Activated B cell treated with CpG ODN at 0.5 μM for 24 hours (primary cell): ENCODE measurements around the gene RIC1. TPM values are rescaled to one million over a fixed set of nuclear protein-coding genes. Genes with fewer than 3 reads are reported as not detected.
A peak's percentile ranks its signal among the peaks of the same experiment; 100 is the strongest.
"Not testable (repeated sequence)": the region's sequence is repeated elsewhere in the genome, so short reads cannot be mapped to it uniquely, and the experiment has no call there.

Experiments used
- ATAC-seq: fragments of 200-7000 bp; cut with Tn5 transposase; one replicate; pipeline ENCODE4 v1.10.0; 2021; ENCODE audit warnings: low read depth, mild to moderate bottlenecking, moderate library complexity
- CTCF ChIA-PET: fragments of 350-600 bp; sonication (Branson Sonifier 250); formaldehyde crosslinking; loops from one replicate; lab custom pipeline; 2021; ENCODE audit warnings: antibody characterized with exemption; lab: Charles Lee
- POLR2A ChIA-PET: fragments of 350-600 bp; sonication (Branson Sonifier 250); formaldehyde crosslinking; loops from one replicate; lab custom pipeline; 2021; ENCODE audit warnings: antibody characterized with exemption; lab: Charles Lee
- DNase-seq: peaks from one replicate; pipeline ENCODE4 v3.0.0; 2022
- H3K27ac Mint-ChIP-seq: one replicate; pipeline ENCODE4 v1.8.0; 2020; ENCODE audit warnings: mixed read lengths
- H3K27me3 Mint-ChIP-seq: one replicate; pipeline ENCODE4 v1.8.0; 2021; ENCODE audit warnings: mixed read lengths
- H3K36me3 Mint-ChIP-seq: one replicate; pipeline ENCODE4 v1.8.0; 2021; ENCODE audit warnings: low read depth, mixed read lengths
- H3K4me1 Mint-ChIP-seq: one replicate; pipeline ENCODE4 v1.8.0; 2021; ENCODE audit warnings: mixed read lengths
- H3K4me3 Mint-ChIP-seq: one replicate; pipeline ENCODE4 v1.8.0; 2020; ENCODE audit warnings: mild to moderate bottlenecking, mixed read lengths
- H3K9me3 Mint-ChIP-seq: one replicate; pipeline ENCODE4 v1.8.0; 2020; ENCODE audit warnings: mixed read lengths
- CTCF ChIP-seq: fragments of 200-600 bp; IDR thresholded peaks from one replicate; pipeline ENCODE4 v1.8.0; 2022; ENCODE audit warnings: antibody characterized with exemption, mild to moderate bottlenecking
- intact Hi-C: fragments of 100-400 bp; cut with micrococcal nuclease; formaldehyde crosslinking; loops from one replicate; pipeline ENCODE4 v1.15.1; 2024
- total RNA-seq: library from RNA; stranded (reverse); gene quantifications from 2 replicates; pipeline ENCODE4 v1.2.3, GENCODE V29; 2022

RIC1 gene
- total RNA-seq, 1 donor from 2014 or later, result 85.0 TPM

- CTCF ChIA-PET, result interaction anchor here (1.0 to 3.1 kb wide), 5 partner anchors 23 to 176 kb away, joined by 3 to 19 read pairs (median 6); partner anchors contain the start of gene CD274
- POLR2A ChIA-PET, result interaction anchor here (0.6 to 3.8 kb wide), 27 partner anchors 7 to 1162 kb away, joined by 3 to 131 read pairs (median 5); partner anchors contain the start of genes CD274, CDC37L1, ERMP1 and JAK2
- peak overlapping the region; percentile 91 for H3K4me3 Mint-ChIP-seq
- peaks cover 38% of the 10 kb centered on the region for H3K36me3 Mint-ChIP-seq
- no peaks in the 10 kb centered on the region for H3K9me3 Mint-ChIP-seq
- DNase-seq (peak; percentile 41), ATAC-seq (peak; percentile 40)
- peaks cover 70% of the 10 kb centered on the region for H3K4me1 Mint-ChIP-seq
- peak overlapping the region; percentile 100 for H3K27ac Mint-ChIP-seq
- intact Hi-C loops, result loop anchor here (1.0 to 10.0 kb wide), 8 partner anchors 9 to 1128 kb away; partner anchors contain the start of genes CDC37L1 and KDM4C
- no peaks in the 10 kb centered on the region for H3K27me3 Mint-ChIP-seq
- no peak for TF ChIP-seq CTCF
These were observed 1.9 kb upstream of the RIC1 start for GRCh38 chr9:5626727-5627634.

GRCh38 chr9:5627686-5628085 is 1.2 kb upstream of the RIC1 start:
- ATAC-seq, H3K27me3 Mint-ChIP-seq, H3K9me3 Mint-ChIP-seq: not testable (repeated sequence)
- Mint-ChIP-seq H3K36me3 (peaks cover 38% of the 10 kb centered on the region), H3K27ac (peak overlapping the region; percentile 100), H3K4me3 (peak overlapping the region; percentile 91), H3K4me1 (peaks cover 77% of the 10 kb centered on the region)
- CTCF ChIA-PET, result interaction anchor here (1.1 to 3.1 kb wide), 6 partner anchors 19 to 177 kb away, joined by 3 to 19 read pairs (median 6); partner anchors contain the start of gene CD274
- POLR2A ChIA-PET, result interaction anchor here (0.7 to 3.8 kb wide), 29 partner anchors 8 to 1130 kb away, joined by 3 to 131 read pairs (median 7); partner anchors contain the start of genes CD274, CDC37L1, JAK2 and KDM4C
- DNase-seq, result peak; percentile 31
- intact Hi-C loops, result loop anchor here (1.0 to 10.0 kb wide), 13 partner anchors 9 to 1127 kb away; partner anchors contain the start of genes CDC37L1, ERMP1, JAK2 and KDM4C

GRCh38 chr9:5628183-5628529 is 751 bp upstream of the RIC1 start:
- ATAC-seq (no peak), DNase-seq (no peak)
- ChIA-PET POLR2A (interaction anchor here (0.7 to 3.8 kb wide), 40 partner anchors 8 to 1130 kb away, joined by 3 to 131 read pairs (median 6); partner anchors contain the start of genes AK3, CD274, CDC37L1 and ERMP1), CTCF (interaction anchor here (1.0 to 3.1 kb wide), 8 partner anchors 17 to 190 kb away, joined by 3 to 19 read pairs (median 5); partner anchors contain the start of genes CD274 and PLGRKT)
- Mint-ChIP-seq H3K36me3 (peaks cover 36% of the 10 kb centered on the region), H3K27me3 (no peaks in the 10 kb centered on the region), H3K27ac (peak overlapping the region; percentile 100), H3K4me3 (peak overlapping the region; percentile 91), H3K9me3 (no peaks in the 10 kb centered on the region), H3K4me1 (peaks cover 78% of the 10 kb centered on the region)
- intact Hi-C loops, result loop anchor here (1.0 to 10.0 kb wide), 8 partner anchors 27 to 1127 kb away; partner anchors contain the start of genes ERMP1, JAK2, KDM4C and UHRF2
- no peak for TF ChIP-seq CTCF

GRCh38 chr9:5629312-5630080 is 589 bp downstream of the RIC1 start:
- Mint-ChIP-seq H3K36me3 (peaks cover 36% of the 10 kb centered on the region), H3K9me3 (no peaks in the 10 kb centered on the region), H3K4me3 (peak overlapping the region; percentile 100), H3K27me3 (no peaks in the 10 kb centered on the region), H3K4me1 (peaks cover 78% of the 10 kb centered on the region), H3K27ac (peak overlapping the region; percentile 99)
- ChIA-PET POLR2A (interaction anchor here (0.6 to 3.8 kb wide), 34 partner anchors 10 to 1129 kb away, joined by 3 to 131 read pairs (median 6); partner anchors contain the start of genes AK3, CD274, ERMP1 and KDM4C), CTCF (interaction anchor here (1.0 to 3.1 kb wide), 7 partner anchors 18 to 192 kb away, joined by 3 to 19 read pairs (median 6); partner anchors contain the start of genes CD274 and PLGRKT)
- intact Hi-C loops, result loop anchor here (1.0 to 10.0 kb wide), 12 partner anchors 29 to 1125 kb away; partner anchors contain the start of genes ERMP1, JAK2, KDM4C and RCL1
- no peak for TF ChIP-seq CTCF
- DNase-seq, result no peak
- peak; percentile 6 for ATAC-seq

GRCh38 chr9:5630081-5630507 is 1.2 kb downstream of the RIC1 start:
- no peaks in the 10 kb centered on the region for H3K27me3 Mint-ChIP-seq
- ATAC-seq (no peak), DNase-seq (no peak)
- peak overlapping the region; percentile 99 for H3K27ac Mint-ChIP-seq
- peaks cover 76% of the 10 kb centered on the region for H3K4me1 Mint-ChIP-seq
- ChIA-PET CTCF (no interaction called here), POLR2A (no interaction called here)
- H3K9me3 Mint-ChIP-seq, result peaks cover under 1% of the 10 kb centered on the region
- peaks cover 37% of the 10 kb centered on the region for H3K36me3 Mint-ChIP-seq
- no peak for TF ChIP-seq CTCF
- intact Hi-C loops, result loop anchor here (5.0 kb wide), 1 partner anchor 37 kb away; no protein-coding TSS in a partner anchor
- peak overlapping the region; percentile 100 for H3K4me3 Mint-ChIP-seq
